Stomach (tissue), 9 donors: Measurements from ENCODE around the gene KLHL3. TPM values are rescaled to one million over a fixed set of nuclear protein-coding genes. Genes with fewer than 3 reads are reported as not detected.

Experiments used
- DNase-seq, 2 donors: peaks; one replicate each; pipeline versions ENCODE4 v3.0.0 to v3.0.0-alpha.2; 2013 to 2019
- H3K27ac ChIP-seq, 5 donors: fragments of 200-600 bp in 4 of 5; sonication (generic) in 4 of 5; one replicate each; pipeline ENCODE4 v1.5.1; 2013 to 2019; ENCODE audit warnings: mild to moderate bottlenecking in 1 of 5, moderate library complexity in 1 of 5
- H3K27me3 ChIP-seq, 3 donors: fragments of 200-600 bp; sonication (generic); one replicate each; pipeline ENCODE4 v1.5.1; 2017 to 2019; ENCODE audit warnings: mixed run types in 1 of 3
- H3K36me3 ChIP-seq, 4 donors: fragments of 200-600 bp; sonication (generic); 1 replicate in 3 of 4; 2 replicates in 1 of 4; pipeline ENCODE4 v1.5.1; 2016 to 2019
- H3K4me1 ChIP-seq, 4 donors: fragments of 200-600 bp; sonication (generic); one replicate each; pipeline ENCODE4 v1.5.1; 2016 to 2019
- H3K4me3 ChIP-seq, 4 donors: fragments of 200-600 bp; sonication (generic) in 3 of 4; one replicate each; pipeline ENCODE4 v1.5.1; 2016 to 2019; ENCODE audit warnings: mild to moderate bottlenecking in 1 of 4
- H3K9me3 ChIP-seq, 4 donors: fragments of 200-600 bp; sonication (generic); one replicate each; pipeline ENCODE4 v1.5.1; 2016 to 2019
- CTCF ChIP-seq, 7 experiments: fragments of 450-650 bp in 4 of 7; fragments of 200-600 bp in 3 of 7; sonication (generic) in 3 of 7; IDR thresholded peaks; one replicate each; pipeline ENCODE4 v1.5.1; 2016 to 2019; ENCODE audit warnings: antibody characterized with exemption in 7 of 7, control low read depth in 2 of 7, mild to moderate bottlenecking in 1 of 7
- EP300 ChIP-seq: sonication (generic); formaldehyde crosslinking; IDR thresholded peaks from one replicate; pipeline ENCODE4 v1.6.1; 2017; ENCODE audit warnings: antibody characterized with exemption
- POLR2A ChIP-seq, 4 donors: fragments of 450-650 bp; IDR thresholded peaks; one replicate each; pipeline ENCODE4 v1.6.1; 2016; ENCODE audit warnings: antibody characterized with exemption in 4 of 4, control low read depth in 2 of 4, mild to moderate bottlenecking in 1 of 4, moderate library complexity in 1 of 4
- POLR2AphosphoS5 ChIP-seq, 3 donors: sonication (generic); formaldehyde crosslinking; IDR thresholded peaks; one replicate each; pipeline ENCODE4 v1.6.1; 2016; ENCODE audit warnings: antibody characterized with exemption in 3 of 3
- WGBS, 5 donors: extraction: QIAGEN DNeasy Blood & Tissue Kit in 3 of 5; methylation state at CpG; one replicate each; pipeline versions ENCODE4 v1.1.5 to v1.1.7; 2013 to 2018; 5-methylcytosine and 5-hydroxymethylcytosine counted together
- intact Hi-C: fragments of 100-400 bp; cut with DNase I; formaldehyde crosslinking; loops from one replicate; pipeline ENCODE4 v1.15.1; 2023; ENCODE audit warnings: low total_unique reads
- polyA plus RNA-seq, 3 donors: library from polyadenylated mRNA; stranded (reverse); fragments of 200-250 nt; gene quantifications; one replicate each; pipeline ENCODE4 v1.2.3, GENCODE V29; 2013
- total RNA-seq, 5 donors: library from RNA; depleted of rRNA; stranded (reverse); fragments of >200 nt; gene quantifications; one replicate each; pipeline versions ENCODE4 v1.1.0 to v1.2.3, GENCODE V29; 2014 to 2016
- donor health status: healthy with polysubstance abuse.
- donor health status: Bipolar disorder and iron deficiency.
- donor health status: healthy.

Gene KLHL3
- total and polyA plus RNA-seq, 8 donors: 0.50 to 20.4 (median 10.3) TPM

DNA sequence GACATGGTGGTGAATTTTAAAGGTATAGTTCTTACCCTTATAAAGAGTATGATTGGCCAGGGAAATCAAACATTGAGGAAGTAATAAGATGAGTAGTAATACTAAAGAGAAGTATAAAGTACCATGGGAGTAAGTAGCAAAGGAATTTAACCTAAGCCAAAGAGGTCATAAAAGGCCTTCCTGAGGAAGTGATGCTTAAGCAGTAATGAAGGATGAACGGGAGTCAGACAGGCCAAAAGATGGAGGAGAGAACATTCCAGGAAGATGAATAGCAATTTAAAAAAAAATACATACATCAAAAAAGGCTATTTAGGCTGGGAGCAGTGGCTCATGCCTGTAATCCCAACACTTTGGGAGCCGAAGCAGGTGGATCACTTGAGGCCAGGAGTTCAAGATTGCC lies 29.0 kb downstream of the KLHL3 start:
- 75 to 92% (median 90%) methylated on average over 2 of the region's 2 CpGs for WGBS, 5 donors
- H3K27me3 ChIP-seq: no peaks in the 10 kb centered on the region

GRCh38 chr5:137705106-137705505 lies 30.8 kb downstream of the KLHL3 start:
- intact Hi-C loops: no loop called here
- Histone ChIP-seq H3K4me1 (no peaks in the 10 kb centered on the region), H3K27ac (no peak overlapping the region), H3K36me3 (peaks cover 0 to 7% (median 2%) of the 10 kb centered on the region in 4 donors), H3K27me3 (no peaks in the 10 kb centered on the region), H3K9me3 (no peaks in the 10 kb centered on the region), H3K4me3 (no peak overlapping the region)
- no peak for TF ChIP-seq CTCF (IDR thresholded peaks at IDR 0.05)
- TF ChIP-seq POLR2AphosphoS5 (IDR thresholded peaks at IDR 0.05): no peak
- no peak for TF ChIP-seq EP300
- no peak for TF ChIP-seq POLR2A (IDR thresholded peaks at IDR 0.05)
- no peak for DNase-seq

More for the DNA sequence above, 29.0 kb downstream of the KLHL3 start:
- no peak for DNase-seq
- intact Hi-C loops: no loop called here
- H3K36me3 ChIP-seq: peaks cover 0 to 7% (median 2%) of the 10 kb centered on the region in 4 donors
- TF ChIP-seq POLR2A (IDR thresholded peaks at IDR 0.05) (no peak), CTCF (IDR thresholded peaks at IDR 0.05) (no peak), EP300 (no peak), POLR2AphosphoS5 (IDR thresholded peaks at IDR 0.05) (no peak)
- no peak overlapping the region for H3K27ac ChIP-seq
- no peak overlapping the region for H3K4me3 ChIP-seq
- H3K4me1 ChIP-seq: no peaks in the 10 kb centered on the region
- H3K9me3 ChIP-seq: no peaks in the 10 kb centered on the region

DNA sequence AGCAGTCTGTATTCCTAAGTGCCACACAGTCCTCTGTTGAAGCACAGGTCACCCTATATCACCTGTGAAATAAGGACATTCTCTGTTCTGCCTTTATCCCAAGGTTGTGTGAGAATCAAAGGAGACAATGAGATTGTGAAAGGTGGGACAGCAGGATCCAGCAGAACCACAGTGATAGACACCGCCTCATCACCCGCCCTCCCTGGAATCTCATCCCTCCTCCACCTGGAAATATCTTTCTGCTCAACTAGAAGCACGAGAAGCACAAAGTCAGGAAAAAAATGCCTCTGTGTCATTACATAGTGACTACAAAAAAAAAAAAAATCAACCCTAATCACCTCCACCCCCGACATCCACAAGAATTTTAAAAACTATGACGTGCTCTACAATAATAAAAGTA lies 32.3 kb downstream of the KLHL3 start:
- 90 to 96% (median 96%) methylated on average over 5 of the region's 5 CpGs for WGBS, 5 donors
- H3K27ac ChIP-seq: no peak overlapping the region
- H3K4me1 ChIP-seq: no peaks in the 10 kb centered on the region
- no peaks in the 10 kb centered on the region for H3K27me3 ChIP-seq
- H3K9me3 ChIP-seq: no peaks in the 10 kb centered on the region
- no peak for TF ChIP-seq CTCF (IDR thresholded peaks at IDR 0.05)
- TF ChIP-seq EP300: no peak
- no peak for TF ChIP-seq POLR2AphosphoS5 (IDR thresholded peaks at IDR 0.05)
- no peak for TF ChIP-seq POLR2A (IDR thresholded peaks at IDR 0.05)
- H3K36me3 ChIP-seq: no peaks in the 10 kb centered on the region
- intact Hi-C loops: no loop called here
- no peak overlapping the region for H3K4me3 ChIP-seq
- DNase-seq: no peak

GRCh38 chr5:137700282-137700680 lies 35.6 kb downstream of the KLHL3 start:
- TF ChIP-seq CTCF (IDR thresholded peaks at IDR 0.05) (no peak), EP300 (no peak), POLR2AphosphoS5 (IDR thresholded peaks at IDR 0.05) (no peak), POLR2A (IDR thresholded peaks at IDR 0.05) (no peak)
- WGBS, 5 donors: 77 to 82% (median 81%) methylated on average over 3 of the region's 3 CpGs
- no peaks in the 10 kb centered on the region for H3K9me3 ChIP-seq
- intact Hi-C loops: no loop called here
- no peak for DNase-seq
- H3K27me3 ChIP-seq: no peaks in the 10 kb centered on the region
- no peak overlapping the region for H3K27ac ChIP-seq
- H3K4me3 ChIP-seq: no peak overlapping the region
- peaks cover 0 to 5% (median 0%) of the 10 kb centered on the region in 4 donors for H3K36me3 ChIP-seq
- no peaks in the 10 kb centered on the region for H3K4me1 ChIP-seq
